Measurements from ENCODE around the gene ALG8.

ALG8 gene

GRCh38 chr11:78139422-78140391 lies at the start of gene ALG8:
TSS of gene ALG8 (minus strand) at chr11:78139626. CDS start at chr11:78139588, 38 bp downstream.
- H3K4me1 ChIP-seq (ENCODE audit: low read depth, poor library complexity, severe bottlenecking): peaks cover 28% of the 10 kb centered on the region
- TF ChIP-seq CTCF (conservative IDR thresholded peaks at IDR 0.05; ENCODE audit: low read depth, low read length): no peak
- peak within 1 kb of the TSS; percentile 84 for H2AFZ ChIP-seq (ENCODE audit: low read depth)
- H3K27ac ChIP-seq: peak within 1 kb of the TSS; percentile 88
- peaks cover 5% of the 10 kb centered on the region; the same call in 1 of the 2 replicates for H3K36me3 ChIP-seq (ENCODE audit: insufficient read depth)
- H3K79me2 ChIP-seq (ENCODE audit: insufficient read depth, low read depth): peaks cover 23% of the 10 kb centered on the region; the same call in 1 of the 2 replicates
- no peaks in the 10 kb centered on the region for H3K27me3 ChIP-seq (ENCODE audit: insufficient read depth, low read depth)
- no peaks in the 10 kb centered on the region for H4K20me1 ChIP-seq (ENCODE audit: insufficient read depth)
- peak within 1 kb of the TSS; percentile 94 for H3K9ac ChIP-seq
- peak within 1 kb of the TSS; percentile 75 for H3K4me2 ChIP-seq
- H3K4me3 ChIP-seq (IDR thresholded peaks at IDR 0.05; ENCODE audit: insufficient read depth, low read depth, low read length): peak within 1 kb of the TSS; percentile 75

- no peak for TF ChIP-seq CTCF (conservative IDR thresholded peaks at IDR 0.05; ENCODE audit: low read depth, low read length)
These were observed 49.1 kb upstream of the ALG8 start, which contains the start of the genes KCTD21 and USP35 for GRCh38 chr11:78188286-78189173. TSS of gene KCTD21 (minus strand) at chr11:78188626. CDS start at chr11:78174554, 14,072 bp downstream. TSS of gene USP35 (plus strand) at chr11:78188919. CDS start at chr11:78196246, 7,327 bp downstream.

GRCh38 chr11:78187366-78188285 lies 48.2 kb upstream of the ALG8 start:
- Histone ChIP-seq H3K4me1 (ENCODE audit: low read depth, poor library complexity, severe bottlenecking) (peaks cover 19% of the 10 kb centered on the region), H2AFZ (ENCODE audit: low read depth) (peak overlapping the region; percentile 95), H3K4me3 (IDR thresholded peaks at IDR 0.05; ENCODE audit: insufficient read depth, low read depth, low read length) (peak overlapping the region; percentile 77), H3K27ac (no peak overlapping the region), H3K9ac (peak overlapping the region; percentile 25; the same call in 1 of the 2 replicates), H3K4me2 (peak overlapping the region; percentile 88), H3K27me3 (ENCODE audit: insufficient read depth, low read depth) (no peaks in the 10 kb centered on the region), H3K36me3 (ENCODE audit: insufficient read depth) (no peaks in the 10 kb centered on the region), H3K79me2 (ENCODE audit: insufficient read depth, low read depth) (no peaks in the 10 kb centered on the region), H4K20me1 (ENCODE audit: insufficient read depth) (no peaks in the 10 kb centered on the region)
- TF ChIP-seq CTCF (conservative IDR thresholded peaks at IDR 0.05; ENCODE audit: low read depth, low read length): no peak

More at GRCh38 chr11:78188286-78189173, 49.1 kb upstream of the ALG8 start, which contains the start of the genes KCTD21 and USP35:
- Histone ChIP-seq H3K9ac (peak within 1 kb of the TSS; percentile 47; the same call in 1 of the 2 replicates), H3K27me3 (ENCODE audit: insufficient read depth, low read depth) (no peaks in the 10 kb centered on the region), H3K4me1 (ENCODE audit: low read depth, poor library complexity, severe bottlenecking) (peaks cover 19% of the 10 kb centered on the region), H3K4me3 (IDR thresholded peaks at IDR 0.05; ENCODE audit: insufficient read depth, low read depth, low read length) (peak within 1 kb of the TSS; percentile 77), H3K27ac (no peak within 1 kb of the TSS), H4K20me1 (ENCODE audit: insufficient read depth) (no peaks in the 10 kb centered on the region), H3K36me3 (ENCODE audit: insufficient read depth) (no peaks in the 10 kb centered on the region), H3K4me2 (peak within 1 kb of the TSS; percentile 88), H3K79me2 (ENCODE audit: insufficient read depth, low read depth) (no peaks in the 10 kb centered on the region), H2AFZ (ENCODE audit: low read depth) (peak within 1 kb of the TSS; percentile 95)

Data from KMS-11 (cell line).